Heart left ventricle (tissue), 16 donors: Measurements from ENCODE around the gene HOXD3. TPM values are rescaled to one million over a fixed set of nuclear protein-coding genes. Genes with fewer than 3 reads are reported as not detected.

Experiments
- ATAC-seq, 4 donors: fragments of 200-7000 bp; cut with Tn5 transposase; one replicate each; pipeline ENCODE4 v1.9.1; 2020 to 2022; ENCODE audit warnings: moderate library complexity in 4 of 4, mild to moderate bottlenecking in 3 of 4, moderate number of reproducible peaks in 1 of 4
- DNase-seq, 5 donors: peaks; one replicate each; pipeline ENCODE4 v3.0.0-alpha.2; 2020
- H3K27ac ChIP-seq, 12 donors: fragments of 200-600 bp; sonication (generic) in 4 of 12; one replicate each; pipeline versions ENCODE4 v1.5.0 to v1.8.0; 2016 to 2022; ENCODE audit warnings: mild to moderate bottlenecking in 2 of 12
- H3K27me3 ChIP-seq, 9 donors: fragments of 200-600 bp; sonication (generic) in 2 of 9; one replicate each; pipeline versions ENCODE4 v1.5.1 to v1.8.0; 2016 to 2022; ENCODE audit warnings: mild to moderate bottlenecking in 3 of 9
- H3K36me3 ChIP-seq, 9 donors: fragments of 200-600 bp; sonication (generic) in 2 of 9; one replicate each; pipeline versions ENCODE4 v1.5.0 to v1.8.0; 2018 to 2022; ENCODE audit warnings: mild to moderate bottlenecking in 2 of 9
- H3K4me1 ChIP-seq, 12 donors: fragments of 200-600 bp; sonication (generic) in 4 of 12; one replicate each; pipeline versions ENCODE4 v1.5.0 to v1.8.0; 2016 to 2022; ENCODE audit warnings: mild to moderate bottlenecking in 3 of 12
- H3K4me3 ChIP-seq, 12 donors: fragments of 200-600 bp; sonication (generic) in 4 of 12; one replicate each; pipeline versions ENCODE4 v1.5.0 to v1.8.0; 2017 to 2022; ENCODE audit warnings: mild to moderate bottlenecking in 9 of 12, moderate library complexity in 4 of 12
- H3K9me3 ChIP-seq, 12 donors: fragments of 200-600 bp; sonication (generic) in 4 of 12; one replicate each; pipeline versions ENCODE4 v1.5.0 to v1.8.0; 2016 to 2022; ENCODE audit warnings: mild to moderate bottlenecking in 1 of 12
- CTCF ChIP-seq, 12 donors: fragments of 200-600 bp; sonication (generic) in 4 of 12; IDR thresholded peaks; one replicate each; pipeline versions ENCODE4 v1.5.0 to v1.8.0; 2018 to 2022; ENCODE audit warnings: antibody characterized with exemption in 12 of 12, mild to moderate bottlenecking in 5 of 12
- POLR2A ChIP-seq, 2 donors: fragments of 450-650 bp; IDR thresholded peaks; one replicate each; pipeline ENCODE4 v1.6.1; 2017; ENCODE audit warnings: antibody characterized with exemption in 2 of 2, mild to moderate bottlenecking in 2 of 2, moderate library complexity in 2 of 2
- WGBS, 4 donors: extraction: QIAGEN DNeasy Blood & Tissue Kit in 2 of 4; methylation state at CpG; one replicate each; pipeline versions ENCODE4 v1.1.5 to v1.1.7; 2013 to 2018; 5-methylcytosine and 5-hydroxymethylcytosine counted together
- intact Hi-C, 10 donors: fragments of 100-400 bp; cut with DNase I; formaldehyde crosslinking; loops; one replicate each; pipeline versions ENCODE4 v1.11.1 to v1.14.2; 2022
- polyA plus RNA-seq, 2 donors: library from polyadenylated mRNA; stranded (reverse); fragments of 200-250 nt; gene quantifications; one replicate each; pipeline ENCODE4 v1.2.3, GENCODE V29; 2013
- total RNA-seq, 9 donors: library from RNA; depleted of rRNA in 2 of 9; stranded (reverse); fragments of >200 nt in 2 of 9; fragmentation: NEBNext Ultra II Directional in 3 of 9; extraction: Animal tissue kit (Norgen Biotek cat#: 25700) in 3 of 9; gene quantifications; one replicate each; pipeline versions ENCODE4 v1.1.0 to v1.2.4, GENCODE V29; 2016 to 2023
- donor health status: ischemic (EF 13 %, LVEDD 7.1; RV severe dilation, severe dysfunction).
- donor health status: healthy with polysubstance abuse.
- donor health status: DM: no; HTN: yes; CAD: no.
- donor health status: DM: no; HTN: no; CAD: no.
- donor health status: ischemic (EF 25% LVEDD 6.9; RV normal size, moderate dysfunction).
- donor health status: ischemic (EF 25% LVEDD 5.7; RV mildly dilated, moderate dysfunction).
- donor health status: healthy.
- donor health status: DM: yes; HTN: yes; CAD: no.
- donor health status: ischemic (EF 35%, LVEDD 5.7; RV mildly dilated, moderate dysfunction).
- donor health status: nonischemic (EF 11% LVEDD 7.7; RV severe dilation, severe dysfunction).
- donor health status: DM: yes; HTN: yes; CAD: no.
- donor health status: PGD.
- donor health status: ischemic (EF 29% LVEDD 5.4; RV normal size, mild dysfunction).
- donor health status: nonischemic (EF 23%, LVEDD 6.1; RV moderate dilation, normal function).

The HOXD3 gene
- total and polyA plus RNA-seq, 11 donors: 0.04 to 1.4 (median 0.52) TPM

DNA sequence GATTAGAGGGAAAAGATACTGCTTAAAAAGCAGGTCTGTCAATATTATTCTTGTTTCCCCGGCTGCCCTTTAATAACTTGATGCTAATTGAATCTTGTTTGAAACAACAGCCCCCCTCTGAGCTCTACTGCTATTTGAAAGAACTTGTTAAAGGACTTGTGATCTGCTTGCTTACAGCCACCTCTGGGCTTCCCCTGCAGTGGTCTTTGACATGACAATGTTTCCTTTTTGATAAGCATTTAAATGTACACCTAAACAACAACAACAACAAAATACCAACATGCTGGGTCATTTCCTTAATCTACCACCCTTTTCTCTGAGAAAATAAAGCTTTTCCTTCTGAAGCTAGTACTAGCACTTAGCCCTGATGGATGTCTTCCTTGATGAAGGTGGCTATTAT is 35.2 kb downstream of the HOXD3 start:
- no peak for DNase-seq
- Histone ChIP-seq H3K27me3 (peaks cover 45 to 100% (median 80%) of the 10 kb centered on the region in 9 donors), H3K4me3 (no peak overlapping the region), H3K4me1 (peaks cover 5 to 32% (median 22%) of the 10 kb centered on the region in 12 donors), H3K36me3 (no peaks in the 10 kb centered on the region), H3K27ac (no peak overlapping the region), H3K9me3 (no peaks in the 10 kb centered on the region)
- ATAC-seq: no peak
- TF ChIP-seq CTCF (IDR thresholded peaks at IDR 0.05) (no peak), POLR2A (IDR thresholded peaks at IDR 0.05) (no peak)
- intact Hi-C loops: no loop called here
- WGBS, 4 donors: 14 to 28% (median 26%) methylated on average over 1 of the region's 1 CpG

DNA sequence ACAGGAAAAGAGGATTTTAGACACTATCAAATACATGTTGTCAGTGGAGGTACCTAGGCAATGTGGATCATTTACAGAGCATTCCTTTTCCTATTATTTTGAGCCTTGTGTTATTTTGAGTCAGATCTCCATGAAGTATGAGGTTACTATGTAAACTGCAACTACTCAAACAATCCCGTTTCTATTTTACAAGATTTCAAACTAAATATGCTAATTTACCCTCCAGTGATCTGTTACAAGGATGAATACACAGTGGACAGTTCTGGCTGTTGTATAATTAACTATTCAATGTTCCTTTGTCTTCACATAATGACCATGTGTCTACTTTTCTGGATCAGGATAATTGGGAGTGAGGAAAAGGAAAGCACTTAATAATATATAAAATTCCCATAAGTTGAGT is 35.9 kb downstream of the HOXD3 start:
- Histone ChIP-seq H3K27ac (no peak overlapping the region), H3K36me3 (no peaks in the 10 kb centered on the region), H3K4me3 (no peak overlapping the region), H3K9me3 (no peaks in the 10 kb centered on the region), H3K27me3 (peaks cover 42 to 100% (median 74%) of the 10 kb centered on the region in 9 donors), H3K4me1 (peaks cover under 1 to 25% (median 16%) of the 10 kb centered on the region in 12 donors)
- intact Hi-C loops: no loop called here
- DNase-seq (no peak), ATAC-seq (no peak)
- no peak for TF ChIP-seq CTCF (IDR thresholded peaks at IDR 0.05)
- TF ChIP-seq POLR2A (IDR thresholded peaks at IDR 0.05): no peak
- WGBS, 4 donors: 21 to 41% (median 30%) methylated on average over 1 of the region's 1 CpG

DNA sequence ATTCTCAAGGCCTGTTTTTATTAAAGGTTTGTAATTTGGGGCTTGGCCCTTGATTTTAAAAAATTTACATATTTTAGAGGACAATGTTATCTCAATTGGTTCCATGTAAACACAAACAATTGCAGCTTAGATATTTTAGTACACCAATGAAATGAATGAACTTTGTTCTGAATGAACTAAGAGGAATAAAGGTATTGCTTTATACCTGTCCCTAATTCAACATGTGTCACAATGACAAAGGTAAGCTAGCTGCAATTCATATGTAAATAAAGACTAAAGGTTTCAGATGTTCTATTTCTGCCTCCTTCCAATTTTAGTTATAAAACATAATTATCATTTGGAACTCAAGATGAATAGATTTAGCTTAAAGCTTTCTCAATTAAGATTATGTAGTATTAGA is 42.8 kb downstream of the HOXD3 start:
- Histone ChIP-seq H3K27ac (no peak overlapping the region), H3K27me3 (peaks cover 0 to 84% (median 16%) of the 10 kb centered on the region in 9 donors), H3K36me3 (no peaks in the 10 kb centered on the region), H3K4me1 (no peaks in the 10 kb centered on the region), H3K9me3 (peaks cover 0 to 6% (median 0%) of the 10 kb centered on the region in 12 donors), H3K4me3 (no peak overlapping the region)
- no peak for DNase-seq
- ATAC-seq: no peak
- no peak for TF ChIP-seq CTCF (IDR thresholded peaks at IDR 0.05)
- TF ChIP-seq POLR2A (IDR thresholded peaks at IDR 0.05): no peak
- intact Hi-C loops: no loop called here

GRCh38 chr2:176200971-176201370 is 43.9 kb downstream of the HOXD3 start:
- TF ChIP-seq POLR2A (IDR thresholded peaks at IDR 0.05) (no peak), CTCF (IDR thresholded peaks at IDR 0.05) (no peak)
- Histone ChIP-seq H3K27me3 (peaks cover 0 to 73% (median 16%) of the 10 kb centered on the region in 9 donors), H3K4me3 (no peak overlapping the region), H3K9me3 (peaks cover 0 to 8% (median 0%) of the 10 kb centered on the region in 12 donors), H3K27ac (no peak overlapping the region), H3K4me1 (no peaks in the 10 kb centered on the region), H3K36me3 (no peaks in the 10 kb centered on the region)
- 75 to 88% (median 81%) methylated on average over 20 to 21 of the region's 21 CpGs for WGBS, 4 donors
- DNase-seq (no peak), ATAC-seq (no peak)
- intact Hi-C loops: no loop called here
